ENCODE data around the gene DHX16. TPM values are rescaled to one million over a fixed set of nuclear protein-coding genes. Genes with fewer than 3 reads are reported as not detected.

DHX16 gene
- total RNA-seq, 2 experiments from 2014 or later = 34.5 to 36.7 TPM

GRCh38 chr6:30626484-30627366 is 46.1 kb downstream of the DHX16 start, which contains the start of gene ATAT1:
ATAT1 (plus strand) TSS chr6:30626874.
- peak within 1 kb of the TSS; percentile 96 for H3K27ac Mint-ChIP-seq
- intact Hi-C loops (cut with DNase I, micrococcal nuclease) = loop anchor here (1.0 to 2.0 kb wide), 5 partner anchors 9 to 104 kb away; partner anchors contain the start of genes DHX16 (in 2 of the 2), C6orf136 (in 1 of the 2), MRPS18B (in 1 of the 2) and PPP1R10 (in 1 of the 2)
- peak; percentile 98 for ATAC-seq

GRCh38 chr6:30625511-30625910 is 47.3 kb downstream of the DHX16 start:
- DNase-seq (no peak), ATAC-seq (no peak)
- intact Hi-C loops (cut with DNase I, micrococcal nuclease) = loop anchor here in 1 of 2 experiments (1.0 kb wide), 1 partner anchor 462 kb away; no protein-coding TSS in a partner anchor
- H3K9me3 Mint-ChIP-seq (ENCODE audit: low read depth) = no peaks in the 10 kb centered on the region
- peaks cover 53% of the 10 kb centered on the region for H3K36me3 Mint-ChIP-seq (ENCODE audit: low read depth)
- CTCF ChIA-PET = interaction anchor here (0.7 to 1.3 kb wide), 2 partner anchors 97 to 106 kb away, joined by 3 to 6 read pairs; no protein-coding TSS in a partner anchor
- POLR2A ChIA-PET = no interaction called here
- H3K27ac Mint-ChIP-seq = no peak overlapping the region
- H3K4me3 Mint-ChIP-seq = no peak overlapping the region
- H3K27me3 Mint-ChIP-seq = no peaks in the 10 kb centered on the region
- H3K4me1 Mint-ChIP-seq = peaks cover 25% of the 10 kb centered on the region

More at GRCh38 chr6:30626484-30627366, 46.1 kb downstream of the DHX16 start, which contains the start of gene ATAT1:
- POLR2A ChIA-PET = interaction anchor here (0.7 to 0.8 kb wide), 3 partner anchors 9 to 55 kb away, joined by 3 to 6 read pairs (median 4); partner anchors contain the start of gene MRPS18B
- no peaks in the 10 kb centered on the region for H3K9me3 Mint-ChIP-seq (ENCODE audit: low read depth)
- peaks cover 21% of the 10 kb centered on the region for H3K4me1 Mint-ChIP-seq
- DNase-seq = peak; percentile 91
- CTCF ChIA-PET = interaction anchor here (1.3 kb wide), 2 partner anchors 45 to 96 kb away, joined by 6 to 8 read pairs; no protein-coding TSS in a partner anchor
- H3K36me3 Mint-ChIP-seq (ENCODE audit: low read depth) = peaks cover 52% of the 10 kb centered on the region
- peak within 1 kb of the TSS; percentile 93 for H3K4me3 Mint-ChIP-seq
- H3K27me3 Mint-ChIP-seq = no peaks in the 10 kb centered on the region

- intact Hi-C loops (cut with DNase I, micrococcal nuclease) = loop anchor here (5.0 to 10.0 kb wide), 6 partner anchors 193 to 1045 kb away; partner anchors contain the start of genes ATP6V1G2 (in 1 of the 2), C6orf47 (in 1 of the 2), CSNK2B (in 1 of the 2) and DDX39B (in 1 of the 2)
- peak overlapping the region; percentile 97 for H3K4me3 Mint-ChIP-seq
- H3K27ac Mint-ChIP-seq = peak overlapping the region; percentile 98
- H3K27me3 Mint-ChIP-seq = no peaks in the 10 kb centered on the region
- peaks cover 18% of the 10 kb centered on the region for H3K4me1 Mint-ChIP-seq
- H3K9me3 Mint-ChIP-seq (ENCODE audit: low read depth) = no peaks in the 10 kb centered on the region
- ATAC-seq = no peak
- peaks cover 69% of the 10 kb centered on the region for H3K36me3 Mint-ChIP-seq (ENCODE audit: low read depth)
- ChIA-PET CTCF (interaction anchor here (1.3 to 2.4 kb wide), 3 partner anchors 22 to 104 kb away, joined by 4 to 11 read pairs (median 5); no protein-coding TSS in a partner anchor), POLR2A (interaction anchor here (0.6 kb wide), 1 partner anchor 109 kb away, joined by 3 read pairs; no protein-coding TSS in a partner anchor)
- no peak for DNase-seq
Measured at GRCh38 chr6:30619561-30619960, 53.2 kb downstream of the DHX16 start.

- peak overlapping the region; percentile 97 for H3K4me3 Mint-ChIP-seq
- H3K9me3 Mint-ChIP-seq (ENCODE audit: low read depth) = no peaks in the 10 kb centered on the region
- ChIA-PET CTCF (interaction anchor here (0.6 to 2.4 kb wide), 13 partner anchors 11 to 135 kb away, joined by 3 to 11 read pairs (median 4); partner anchors contain the start of genes C6orf136, DHX16 and PRR3), POLR2A (interaction anchor here (0.6 to 1.7 kb wide), 7 partner anchors 8 to 390 kb away, joined by 3 to 6 read pairs (median 3); partner anchors contain the start of genes ABCF1, ATAT1 and DHX16)
- no peak for ATAC-seq
- no peak for DNase-seq
- H3K36me3 Mint-ChIP-seq (ENCODE audit: low read depth) = peaks cover 73% of the 10 kb centered on the region
- no peaks in the 10 kb centered on the region for H3K27me3 Mint-ChIP-seq
- H3K27ac Mint-ChIP-seq = peak overlapping the region; percentile 98
- intact Hi-C loops (cut with DNase I, micrococcal nuclease) = loop anchor here (5.0 to 10.0 kb wide), 6 partner anchors 194 to 1046 kb away; partner anchors contain the start of genes ATP6V1G2 (in 1 of the 2), C6orf47 (in 1 of the 2), CSNK2B (in 1 of the 2) and DDX39B (in 1 of the 2)
- peaks cover 29% of the 10 kb centered on the region for H3K4me1 Mint-ChIP-seq
Measured at GRCh38 chr6:30618270-30618797, 54.5 kb downstream of the DHX16 start.

- peaks cover 35% of the 10 kb centered on the region for H3K4me1 Mint-ChIP-seq
- ChIA-PET POLR2A (interaction anchor here (0.6 to 1.7 kb wide), 12 partner anchors 9 to 390 kb away, joined by 3 to 6 read pairs (median 4); partner anchors contain the start of genes ABCF1, ATAT1, DHX16 and MDC1), CTCF (interaction anchor here (0.5 to 2.4 kb wide), 14 partner anchors 12 to 211 kb away, joined by 3 to 11 read pairs (median 4); partner anchors contain the start of genes C6orf136, DHX16 and PRR3)
- H3K36me3 Mint-ChIP-seq (ENCODE audit: low read depth) = peaks cover 75% of the 10 kb centered on the region
- no peaks in the 10 kb centered on the region for H3K9me3 Mint-ChIP-seq (ENCODE audit: low read depth)
- H3K4me3 Mint-ChIP-seq = peak within 1 kb of the TSS; percentile 97
- H3K27me3 Mint-ChIP-seq = no peaks in the 10 kb centered on the region
- peak within 1 kb of the TSS; percentile 98 for H3K27ac Mint-ChIP-seq
- DNase-seq (peak; percentile 98), ATAC-seq (peak; percentile 81)
- intact Hi-C loops (cut with DNase I, micrococcal nuclease) = loop anchor here (1.0 to 10.0 kb wide), 24 partner anchors 9 to 1047 kb away; partner anchors contain the start of genes ABCF1 (in 2 of the 2), C6orf136 (in 2 of the 2), GNL1 (in 2 of the 2) and MDC1 (in 2 of the 2)
Measured at GRCh38 chr6:30617565-30618269, 55.1 kb downstream of the DHX16 start, which contains the start of gene MRPS18B. MRPS18B (plus strand) TSS chr6:30617840; CDS start chr6:30617866, 26 bp downstream.

- POLR2A ChIA-PET = interaction anchor here (0.6 to 1.7 kb wide), 6 partner anchors 33 to 114 kb away, joined by 3 to 5 read pairs (median 4); partner anchors contain the start of genes ABCF1, DHX16 and MDC1
- CTCF ChIA-PET = interaction anchor here (0.5 to 2.4 kb wide), 8 partner anchors 19 to 212 kb away, joined by 3 to 11 read pairs (median 4); partner anchors contain the start of gene DHX16
- peaks cover 76% of the 10 kb centered on the region for H3K36me3 Mint-ChIP-seq (ENCODE audit: low read depth)
- DNase-seq (peak; percentile 99), ATAC-seq (peak; percentile 77)
- H3K27me3 Mint-ChIP-seq = no peaks in the 10 kb centered on the region
- no peaks in the 10 kb centered on the region for H3K9me3 Mint-ChIP-seq (ENCODE audit: low read depth)
- peak within 1 kb of the TSS; percentile 98 for H3K27ac Mint-ChIP-seq
- peaks cover 40% of the 10 kb centered on the region for H3K4me1 Mint-ChIP-seq
- H3K4me3 Mint-ChIP-seq = peak within 1 kb of the TSS; percentile 97
- intact Hi-C loops (cut with DNase I, micrococcal nuclease) = loop anchor here (1.0 to 10.0 kb wide), 24 partner anchors 9 to 1048 kb away; partner anchors contain the start of genes ABCF1 (in 2 of the 2), C6orf136 (in 2 of the 2), GNL1 (in 2 of the 2) and MDC1 (in 2 of the 2)
Measured at GRCh38 chr6:30616811-30617564, 55.8 kb downstream of the DHX16 start, which contains the start of gene PPP1R10. PPP1R10 (minus strand) TSS chr6:30617243; CDS start chr6:30609944, 7,299 bp downstream.

- intact Hi-C loops (cut with DNase I, micrococcal nuclease) = loop anchor here (2.0 to 10.0 kb wide), 11 partner anchors 57 to 1049 kb away; partner anchors contain the start of genes DHX16 (in 2 of the 2), ATP6V1G2 (in 1 of the 2), C6orf47 (in 1 of the 2) and CSNK2B (in 1 of the 2)
- H3K9me3 Mint-ChIP-seq (ENCODE audit: low read depth) = no peaks in the 10 kb centered on the region
- ChIA-PET POLR2A (interaction anchor here (0.6 to 2.1 kb wide), 16 partner anchors 10 to 204 kb away, joined by 3 to 28 read pairs (median 6); partner anchors contain the start of genes ABCF1, C6orf136, DHX16 and MDC1), CTCF (interaction anchor here (0.7 to 1.7 kb wide), 4 partner anchors 56 to 115 kb away, joined by 3 to 9 read pairs (median 8); partner anchors contain the start of genes DHX16 and MDC1)
- peak; percentile 26 for DNase-seq
- no peaks in the 10 kb centered on the region for H3K27me3 Mint-ChIP-seq
- H3K36me3 Mint-ChIP-seq (ENCODE audit: low read depth) = peaks cover 79% of the 10 kb centered on the region
- no peak for ATAC-seq
- H3K4me1 Mint-ChIP-seq = peaks cover 46% of the 10 kb centered on the region
- peak overlapping the region; percentile 97 for H3K4me3 Mint-ChIP-seq
- peak overlapping the region; percentile 98 for H3K27ac Mint-ChIP-seq
Measured at GRCh38 chr6:30615958-30616810, 56.6 kb downstream of the DHX16 start.

- intact Hi-C loops (cut with DNase I, micrococcal nuclease) = loop anchor here (2.0 to 10.0 kb wide), 8 partner anchors 57 to 1049 kb away; partner anchors contain the start of genes ATP6V1G2 (in 1 of the 2), C6orf47 (in 1 of the 2), CSNK2B (in 1 of the 2) and DDX39B (in 1 of the 2)
- ATAC-seq (no peak), DNase-seq (peak; percentile 41)
- peaks cover 83% of the 10 kb centered on the region for H3K36me3 Mint-ChIP-seq (ENCODE audit: low read depth)
- H3K27me3 Mint-ChIP-seq = no peaks in the 10 kb centered on the region
- peaks cover 49% of the 10 kb centered on the region for H3K4me1 Mint-ChIP-seq
- ChIA-PET POLR2A (interaction anchor here (0.6 to 2.1 kb wide), 26 partner anchors 10 to 1049 kb away, joined by 3 to 28 read pairs (median 4); partner anchors contain the start of genes ABCF1, C6orf136, DDX39B and DHX16), CTCF (interaction anchor here (0.6 to 3.8 kb wide), 16 partner anchors 17 to 899 kb away, joined by 3 to 39 read pairs (median 4); partner anchors contain the start of genes DHX16 and MDC1)
- no peaks in the 10 kb centered on the region for H3K9me3 Mint-ChIP-seq (ENCODE audit: low read depth)
- peak overlapping the region; percentile 98 for H3K27ac Mint-ChIP-seq
- peak overlapping the region; percentile 97 for H3K4me3 Mint-ChIP-seq
Measured at GRCh38 chr6:30615219-30615957, 57.4 kb downstream of the DHX16 start.

All from activated CD4-positive, alpha-beta T cell treated with anti-CD3 and anti-CD28 coated beads for 36 hours (primary cell).